ENCODE results near the gene PLXNC1.

DNA sequence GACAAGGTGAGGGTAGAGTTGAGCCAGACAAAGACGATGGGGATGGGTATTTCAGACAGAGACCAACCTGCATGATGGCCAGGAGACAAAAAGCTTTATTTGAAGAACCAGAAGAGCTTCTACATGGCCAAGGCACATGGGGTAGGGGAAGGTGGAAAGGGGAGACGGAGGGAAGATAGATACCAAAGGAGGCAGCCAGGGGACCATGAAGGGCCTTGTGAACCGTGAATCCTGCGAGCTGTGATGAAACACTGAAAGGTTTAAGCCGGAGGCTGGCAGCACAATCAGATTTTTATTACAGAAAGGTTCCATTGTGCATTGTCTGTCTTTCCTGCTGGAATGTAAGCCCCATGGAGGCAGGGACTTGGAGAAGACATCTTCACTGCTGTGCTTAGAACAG lies 72.4 kb downstream of the PLXNC1 start:
- no peak for TF ChIP-seq FOXM1 (IDR thresholded peaks at IDR 0.05; ENCODE audit: borderline replicate concordance)
- TF ChIP-seq, protein P1, sequence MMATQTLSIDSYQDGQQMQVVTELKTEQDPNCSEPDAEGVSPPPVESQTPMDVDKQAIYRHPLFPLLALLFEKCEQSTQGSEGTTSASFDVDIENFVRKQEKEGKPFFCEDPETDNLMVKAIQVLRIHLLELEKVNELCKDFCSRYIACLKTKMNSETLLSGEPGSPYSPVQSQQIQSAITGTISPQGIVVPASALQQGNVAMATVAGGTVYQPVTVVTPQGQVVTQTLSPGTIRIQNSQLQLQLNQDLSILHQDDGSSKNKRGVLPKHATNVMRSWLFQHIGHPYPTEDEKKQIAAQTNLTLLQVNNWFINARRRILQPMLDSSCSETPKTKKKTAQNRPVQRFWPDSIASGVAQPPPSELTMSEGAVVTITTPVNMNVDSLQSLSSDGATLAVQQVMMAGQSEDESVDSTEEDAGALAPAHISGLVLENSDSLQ (IDR thresholded peaks at IDR 0.05), result no peak
- TF ChIP-seq BHLHE40 (IDR thresholded peaks at IDR 0.05; ENCODE audit: borderline replicate concordance), result no peak
- TF ChIP-seq ELF4 (IDR thresholded peaks at IDR 0.05), result no peak
